Activated CD8-positive, alpha-beta T cell treated with anti-CD3 and anti-CD28 coated beads for 36 hours (primary cell): Measurements from ENCODE around the gene MYOD1. TPM values are rescaled to one million over a fixed set of nuclear protein-coding genes. Genes with fewer than 3 reads are reported as not detected.

Experiments
- ATAC-seq: fragments of 200-7000 bp; cut with Tn5 transposase; one replicate; pipeline ENCODE4 v1.10.0; 2021; ENCODE audit warnings: mild to moderate bottlenecking, moderate library complexity
- CTCF ChIA-PET: fragments of 350-600 bp; sonication (Branson Sonifier 250); formaldehyde crosslinking; loops from one replicate; lab custom pipeline; 2021; ENCODE audit warnings: antibody characterized with exemption; lab: Charles Lee
- POLR2A ChIA-PET: fragments of 350-600 bp; sonication (Branson Sonifier 250); formaldehyde crosslinking; loops from one replicate; lab custom pipeline; 2021; ENCODE audit warnings: antibody characterized with exemption; lab: Charles Lee
- DNase-seq: peaks from one replicate; pipeline ENCODE4 v3.0.0-alpha.2; 2020
- H3K27ac Mint-ChIP-seq: one replicate; pipeline ENCODE4 v1.8.0; 2021; ENCODE audit warnings: mild to moderate bottlenecking, mixed read lengths
- H3K27me3 Mint-ChIP-seq: one replicate; pipeline ENCODE4 v1.8.0; 2021; ENCODE audit warnings: mixed read lengths
- H3K36me3 Mint-ChIP-seq: one replicate; pipeline ENCODE4 v1.8.0; 2021; ENCODE audit warnings: low read depth, mixed read lengths
- H3K4me1 Mint-ChIP-seq: one replicate; pipeline ENCODE4 v1.8.0; 2021; ENCODE audit warnings: low read depth, mixed read lengths
- H3K4me3 Mint-ChIP-seq: one replicate; pipeline ENCODE4 v1.8.0; 2021; ENCODE audit warnings: mild to moderate bottlenecking, moderate library complexity, mixed read lengths
- H3K9me3 Mint-ChIP-seq: one replicate; pipeline ENCODE4 v1.8.0; 2021; ENCODE audit warnings: mixed read lengths
- CTCF ChIP-seq: fragments of 200-600 bp; IDR thresholded peaks from one replicate; pipeline ENCODE4 v1.8.0; 2022; ENCODE audit warnings: antibody characterized with exemption, mild to moderate bottlenecking
- intact Hi-C: fragments of 100-400 bp; cut with micrococcal nuclease; formaldehyde crosslinking; loops from one replicate; pipeline ENCODE4 v1.10.0; 2022
- total RNA-seq, 2 experiments: library from RNA; stranded (reverse); gene quantifications; one replicate each; pipeline ENCODE4 v1.2.3, GENCODE V29; 2021

The MYOD1 gene
- total RNA-seq, 2 experiments from 2014 or later = not detected

- Mint-ChIP-seq H3K36me3 (no peaks in the 10 kb centered on the region), H3K4me3 (no peak overlapping the region), H3K27ac (no peak overlapping the region), H3K9me3 (no peaks in the 10 kb centered on the region), H3K4me1 (no peaks in the 10 kb centered on the region), H3K27me3 (peaks cover 9% of the 10 kb centered on the region)
- POLR2A ChIA-PET = no interaction called here
- no peak for TF ChIP-seq CTCF
- ATAC-seq = no peak
- intact Hi-C loops = no loop called here
- CTCF ChIA-PET = interaction anchor here (2.2 kb wide), 1 partner anchor 19 kb away, joined by 12 read pairs; no protein-coding TSS in a partner anchor
- no peak for DNase-seq
These were observed 30.8 kb downstream of the MYOD1 start for GRCh38 chr11:17750013-17750800.

- intact Hi-C loops = no loop called here
These were observed 31.4 kb downstream of the MYOD1 start for GRCh38 chr11:17750801-17751165.

GRCh38 chr11:17751558-17751957 lies 32.2 kb downstream of the MYOD1 start:
- H3K36me3 Mint-ChIP-seq = no peaks in the 10 kb centered on the region
- POLR2A ChIA-PET = no interaction called here
- no peak for ATAC-seq

More at GRCh38 chr11:17750801-17751165, 31.4 kb downstream of the MYOD1 start:
- ChIA-PET POLR2A (no interaction called here), CTCF (interaction anchor here (2.2 kb wide), 1 partner anchor 20 kb away, joined by 12 read pairs; no protein-coding TSS in a partner anchor)
- Mint-ChIP-seq H3K4me1 (no peaks in the 10 kb centered on the region), H3K27ac (no peak overlapping the region), H3K9me3 (no peaks in the 10 kb centered on the region), H3K36me3 (no peaks in the 10 kb centered on the region), H3K27me3 (peaks cover 9% of the 10 kb centered on the region), H3K4me3 (no peak overlapping the region)
- no peak for TF ChIP-seq CTCF
- DNase-seq (no peak), ATAC-seq (no peak)

GRCh38 chr11:17752144-17752543 lies 32.8 kb downstream of the MYOD1 start:
- Mint-ChIP-seq H3K27ac (no peak overlapping the region), H3K36me3 (no peaks in the 10 kb centered on the region), H3K4me3 (no peak overlapping the region), H3K27me3 (peaks cover 5% of the 10 kb centered on the region), H3K9me3 (no peaks in the 10 kb centered on the region), H3K4me1 (no peaks in the 10 kb centered on the region)
- CTCF ChIA-PET = interaction anchor here (2.2 kb wide), 1 partner anchor 21 kb away, joined by 12 read pairs; no protein-coding TSS in a partner anchor
- POLR2A ChIA-PET = interaction anchor here (0.6 kb wide), 1 partner anchor 31 kb away, joined by 3 read pairs; no protein-coding TSS in a partner anchor
- DNase-seq (no peak), ATAC-seq (no peak)
- intact Hi-C loops = no loop called here
- no peak for TF ChIP-seq CTCF

More at GRCh38 chr11:17751558-17751957, 32.2 kb downstream of the MYOD1 start:
- no peak overlapping the region for H3K4me3 Mint-ChIP-seq
- intact Hi-C loops = no loop called here
- no peak for TF ChIP-seq CTCF
- no peaks in the 10 kb centered on the region for H3K9me3 Mint-ChIP-seq
- H3K27ac Mint-ChIP-seq = no peak overlapping the region
- CTCF ChIA-PET = interaction anchor here (2.2 kb wide), 1 partner anchor 20 kb away, joined by 12 read pairs; no protein-coding TSS in a partner anchor
- H3K4me1 Mint-ChIP-seq = no peaks in the 10 kb centered on the region
- no peak for DNase-seq
- H3K27me3 Mint-ChIP-seq = peaks cover 5% of the 10 kb centered on the region

- ChIA-PET POLR2A (no interaction called here), CTCF (no interaction called here)
- H3K4me1 Mint-ChIP-seq = no peaks in the 10 kb centered on the region
- no peak overlapping the region for H3K27ac Mint-ChIP-seq
- no peak for TF ChIP-seq CTCF
- H3K27me3 Mint-ChIP-seq = peaks cover 3% of the 10 kb centered on the region
- H3K9me3 Mint-ChIP-seq = no peaks in the 10 kb centered on the region
- intact Hi-C loops = no loop called here
- H3K36me3 Mint-ChIP-seq = no peaks in the 10 kb centered on the region
- no peak for DNase-seq
- no peak overlapping the region for H3K4me3 Mint-ChIP-seq
- ATAC-seq = no peak
These were observed 33.8 kb downstream of the MYOD1 start for GRCh38 chr11:17753153-17753552.
